ENCODE data around the gene DAG1.

GRCh38 chr3:49534581-49535441 is 64.7 kb downstream of the DAG1 start:
- TF ChIP-seq CTCF (IDR thresholded peaks at IDR 0.05) (no peak), POLR2A (IDR thresholded peaks at IDR 0.05) (peak in 1 of 3 donors; percentile 27)

Measured in body of pancreas (tissue), 4 donors.